Right renal pelvis (tissue), 4 donors: Measurements from ENCODE around the gene KDSR. TPM values are rescaled to one million over a fixed set of nuclear protein-coding genes. Genes with fewer than 3 reads are reported as not detected.

ENCODE experiments used
- DNase-seq, 4 donors: peaks; one replicate each; pipeline ENCODE4 v3.0.0-alpha.2; 2013; ENCODE audit warnings: low read depth in 4 of 4, low spot score in 3 of 4, missing footprints in 1 of 4
- polyA plus RNA-seq, 4 donors: library from polyadenylated mRNA; unstranded; fragments of 120-200 nt; gene quantifications; one replicate each; pipeline ENCODE4 v1.2.1, GENCODE V29; 2013; ENCODE audit not compliant: insufficient read length in 4 of 4

KDSR gene, protein sequence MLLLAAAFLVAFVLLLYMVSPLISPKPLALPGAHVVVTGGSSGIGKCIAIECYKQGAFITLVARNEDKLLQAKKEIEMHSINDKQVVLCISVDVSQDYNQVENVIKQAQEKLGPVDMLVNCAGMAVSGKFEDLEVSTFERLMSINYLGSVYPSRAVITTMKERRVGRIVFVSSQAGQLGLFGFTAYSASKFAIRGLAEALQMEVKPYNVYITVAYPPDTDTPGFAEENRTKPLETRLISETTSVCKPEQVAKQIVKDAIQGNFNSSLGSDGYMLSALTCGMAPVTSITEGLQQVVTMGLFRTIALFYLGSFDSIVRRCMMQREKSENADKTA
- polyA plus RNA-seq: 10 to 100 TPM; 42.9 to 48.8 (median 47.9) TPM

DNA sequence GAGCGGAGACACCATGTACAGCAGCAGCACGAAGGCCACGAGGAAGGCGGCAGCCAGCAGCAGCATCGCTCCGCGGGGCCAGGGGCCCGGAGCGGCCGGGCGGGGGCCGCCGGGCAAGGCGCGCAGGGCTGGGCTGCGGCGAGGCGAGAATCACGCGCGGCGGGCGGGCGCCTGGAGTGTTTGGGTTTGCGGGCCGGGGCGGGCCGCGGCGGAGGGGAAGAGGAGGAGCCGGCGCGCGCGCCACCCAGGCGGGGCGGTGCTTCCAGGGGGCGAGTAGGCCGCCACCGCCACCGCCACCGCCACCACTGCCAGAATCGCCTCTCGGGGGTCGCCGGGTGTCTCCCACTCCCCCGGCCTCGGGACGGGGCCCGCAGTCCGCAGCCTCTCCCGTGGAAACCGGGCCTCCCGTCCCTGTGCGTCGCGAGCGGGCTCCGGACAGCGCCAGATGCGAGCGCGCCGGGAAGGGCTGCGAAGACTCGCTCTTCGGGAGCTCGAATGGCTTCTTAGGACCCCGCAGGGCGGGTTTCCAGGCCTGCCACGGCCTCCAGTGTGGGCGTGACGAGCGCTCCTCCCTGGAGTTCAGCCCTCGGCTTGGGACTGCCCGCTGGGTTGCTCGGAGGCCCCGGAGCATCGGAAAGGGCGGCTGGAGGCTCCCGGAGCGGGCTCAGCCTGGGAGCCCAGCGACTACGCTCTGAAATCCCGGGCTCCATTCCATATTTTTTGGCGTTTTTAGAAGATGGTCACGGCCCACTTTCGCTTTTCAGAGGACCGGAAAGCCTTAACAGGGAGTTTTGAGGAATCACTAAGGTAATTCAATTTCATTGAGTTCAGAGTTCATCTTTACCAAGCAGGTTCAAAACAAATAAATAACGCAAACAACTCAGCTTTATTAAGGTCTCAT, at the start of gene KDSR:
KDSR (minus strand) TSS at position 154 of the 901 bp plus-strand sequence; CDS start at position 66, 88 bp downstream.
- DNase-seq: peak; percentile 94 to 98 (median 96)

DNA sequence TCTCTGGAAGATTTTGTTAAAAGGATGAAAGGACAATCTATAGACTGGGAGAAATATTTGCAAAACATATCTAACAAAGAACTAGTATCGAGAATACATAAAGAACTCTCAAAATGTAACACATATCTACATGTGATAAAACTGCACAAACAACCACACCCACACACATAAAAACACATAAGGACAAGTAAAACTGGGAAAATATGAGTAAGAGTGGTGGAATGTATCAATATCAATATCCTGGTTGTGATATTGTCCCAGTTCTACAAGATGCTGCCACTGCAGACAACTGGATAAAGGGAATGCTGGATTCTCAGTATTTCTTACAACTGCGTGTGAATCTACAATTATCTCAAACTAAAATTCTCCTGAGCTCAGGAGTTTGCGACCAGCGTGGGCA, 45.9 kb upstream of the KDSR start:
- no peak for DNase-seq

DNA sequence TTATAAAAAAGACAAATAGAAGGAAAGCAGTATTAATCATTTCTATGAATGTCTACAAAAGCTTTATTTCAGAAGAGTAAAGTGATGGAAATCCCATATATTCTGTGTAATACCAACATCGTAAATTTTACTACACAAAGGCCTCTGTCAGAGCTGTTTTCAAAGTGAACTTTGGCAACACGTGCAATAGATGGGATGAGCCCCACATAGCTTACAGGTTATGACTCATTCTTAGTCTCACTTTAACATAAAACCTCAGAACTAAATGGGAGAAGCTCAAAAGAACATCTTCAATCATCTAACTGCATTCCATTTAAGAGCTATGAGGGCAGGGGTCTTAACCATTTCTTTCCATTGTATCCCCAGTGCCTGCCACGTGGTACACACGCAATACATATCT, 43.8 kb upstream of the KDSR start:
- no peak for DNase-seq

DNA sequence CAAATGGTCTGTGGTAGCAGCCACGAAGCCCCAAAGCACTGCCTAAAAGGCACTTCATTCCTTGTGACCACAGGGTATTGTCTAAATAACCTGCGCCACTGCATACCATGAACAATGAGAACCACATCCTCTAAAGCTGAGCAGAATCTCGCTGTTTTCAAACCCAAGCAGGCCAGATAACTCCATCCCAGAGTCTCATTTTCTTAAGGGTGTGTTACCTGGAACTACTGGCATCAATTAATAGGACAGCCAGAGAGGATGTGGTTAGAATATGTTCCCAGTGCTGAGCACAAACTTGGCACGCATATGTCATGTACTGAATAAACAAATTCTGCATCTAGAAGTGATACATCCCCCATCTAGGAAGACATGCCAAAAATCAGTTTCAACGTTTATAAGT, 42.3 kb upstream of the KDSR start:
- DNase-seq: no peak

DNA sequence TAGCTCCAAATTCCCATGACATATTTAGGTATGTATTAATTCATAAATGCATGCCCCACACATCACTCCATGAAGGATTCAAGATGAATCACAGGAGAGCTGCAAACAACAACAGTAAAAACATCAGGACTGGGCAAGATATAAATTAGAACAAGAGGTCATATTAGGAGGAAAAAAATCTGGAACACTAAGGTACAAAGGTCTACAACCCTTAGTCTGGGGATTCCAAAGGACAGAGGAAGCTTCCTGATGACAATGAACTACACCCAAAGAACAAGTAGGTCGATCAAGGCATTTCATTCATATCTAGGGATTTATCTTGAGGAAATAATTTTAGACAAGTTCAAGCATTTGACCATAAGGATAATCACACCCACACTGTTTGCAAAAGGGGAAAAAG, 40.7 kb upstream of the KDSR start:
- DNase-seq: no peak

DNA sequence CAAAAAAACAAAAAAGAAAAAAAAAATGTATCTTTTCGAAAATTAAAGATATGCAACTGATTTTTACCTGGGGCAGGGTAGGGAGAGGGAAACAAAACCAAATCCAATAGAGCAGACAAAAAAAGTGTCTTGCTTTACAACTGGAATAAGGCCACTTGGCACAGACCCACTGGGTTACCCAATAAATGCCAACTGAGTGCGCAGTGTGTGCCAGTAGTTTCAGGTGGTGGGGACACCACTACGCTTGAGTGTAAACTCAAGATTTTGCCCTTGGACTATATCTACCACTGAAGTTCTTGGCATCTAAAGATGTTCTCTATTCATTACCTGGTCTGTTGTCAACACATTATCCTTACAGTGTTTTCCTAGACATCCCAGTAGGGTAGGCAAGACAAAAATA, 39.0 kb upstream of the KDSR start:
- DNase-seq: no peak

DNA sequence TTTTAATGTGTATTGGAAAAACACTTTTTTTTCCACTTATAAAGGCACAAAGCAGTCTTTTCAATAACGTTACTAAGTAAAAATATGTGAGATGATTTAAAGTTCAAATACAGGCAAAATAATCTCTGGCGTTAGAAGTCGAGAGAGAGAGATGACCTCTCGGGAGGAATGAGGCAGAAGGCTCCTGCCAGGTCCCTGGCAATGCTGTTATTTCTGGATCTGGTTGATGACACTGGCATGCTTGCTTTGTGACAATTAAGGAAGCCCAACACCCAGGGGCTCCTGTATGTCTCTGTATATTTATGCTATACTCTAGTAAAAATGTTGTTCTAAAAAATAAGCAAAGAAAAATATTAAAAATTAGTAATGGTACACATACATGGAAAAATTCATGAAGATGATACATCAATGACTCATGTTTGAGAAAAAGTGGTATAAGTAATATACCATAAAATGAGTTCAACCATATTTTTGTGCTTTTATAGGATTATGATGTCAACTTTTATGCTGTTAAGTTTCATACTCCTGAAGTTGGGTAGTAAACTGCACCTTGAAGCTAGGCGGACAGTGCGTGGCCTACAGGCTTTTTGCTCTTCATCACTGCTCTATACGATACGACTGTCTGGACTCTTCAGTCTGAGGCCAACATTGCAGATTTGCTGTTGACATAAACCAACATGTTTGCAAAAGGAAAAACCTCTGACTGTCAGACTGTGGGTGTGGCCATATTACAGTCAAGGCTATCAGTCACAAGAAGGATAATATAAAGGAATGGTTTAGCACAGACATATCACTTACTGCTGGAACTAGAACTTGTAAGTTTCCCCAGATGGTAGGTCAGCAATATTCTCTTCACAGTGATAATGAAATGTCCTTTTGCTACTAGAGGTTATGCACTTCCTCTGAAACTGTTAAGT, 35.5 kb upstream of the KDSR start:
- no peak for DNase-seq

DNA sequence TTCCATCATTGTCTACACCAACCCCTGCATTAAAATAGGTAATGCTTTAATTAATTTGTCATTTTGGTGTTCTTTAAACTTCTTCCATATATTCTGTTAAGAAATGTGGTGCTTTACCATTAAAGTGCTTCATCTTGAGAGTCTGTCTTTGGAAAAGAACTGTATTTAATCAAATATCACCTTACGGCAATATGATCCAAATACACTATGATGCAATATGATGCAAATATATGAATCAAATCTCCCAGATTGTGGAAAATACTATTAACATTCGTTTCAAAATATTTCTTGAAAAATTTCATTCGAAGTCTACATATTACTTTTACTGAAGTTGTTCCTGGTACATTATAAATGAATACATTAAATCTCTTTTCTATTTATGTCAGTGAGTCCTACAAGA, 32.3 kb upstream of the KDSR start:
- DNase-seq: no peak

DNA sequence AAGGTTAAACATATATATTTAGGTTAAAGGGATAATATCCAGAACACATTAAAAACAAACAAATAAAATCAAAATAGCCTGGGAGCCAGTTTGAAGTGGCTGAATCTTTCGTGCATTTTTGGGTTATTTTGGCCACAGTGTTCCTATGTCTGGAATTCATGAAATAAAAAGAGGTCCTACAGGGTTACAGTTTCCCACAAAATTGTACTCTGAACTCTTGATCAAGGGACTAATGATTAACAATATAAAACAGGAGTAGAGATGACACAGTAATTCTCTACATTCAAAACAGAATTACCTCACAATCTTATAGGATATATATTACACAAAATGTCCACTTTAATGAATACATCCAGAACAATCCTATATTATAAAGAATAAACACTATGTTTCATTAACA, 30.3 kb upstream of the KDSR start:
- no peak for DNase-seq

DNA sequence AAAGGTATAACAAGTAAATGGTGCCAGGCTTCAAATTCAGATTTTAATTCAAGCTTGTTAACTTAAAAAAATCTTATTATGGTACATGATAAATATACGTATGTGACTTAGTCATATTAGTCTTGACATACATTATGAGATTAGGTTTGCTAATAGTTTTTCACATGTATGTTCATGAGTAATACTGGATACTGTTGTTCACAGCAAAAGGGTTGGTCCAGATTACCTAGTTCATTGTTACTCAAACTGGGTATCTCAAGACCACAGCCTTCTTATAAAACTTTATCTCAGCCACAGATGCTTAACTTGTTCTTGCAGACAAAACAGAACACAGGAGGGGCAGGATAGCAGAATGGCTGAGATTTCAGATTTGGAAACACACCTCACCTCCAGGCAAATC, 28.5 kb upstream of the KDSR start:
- DNase-seq: no peak

DNA sequence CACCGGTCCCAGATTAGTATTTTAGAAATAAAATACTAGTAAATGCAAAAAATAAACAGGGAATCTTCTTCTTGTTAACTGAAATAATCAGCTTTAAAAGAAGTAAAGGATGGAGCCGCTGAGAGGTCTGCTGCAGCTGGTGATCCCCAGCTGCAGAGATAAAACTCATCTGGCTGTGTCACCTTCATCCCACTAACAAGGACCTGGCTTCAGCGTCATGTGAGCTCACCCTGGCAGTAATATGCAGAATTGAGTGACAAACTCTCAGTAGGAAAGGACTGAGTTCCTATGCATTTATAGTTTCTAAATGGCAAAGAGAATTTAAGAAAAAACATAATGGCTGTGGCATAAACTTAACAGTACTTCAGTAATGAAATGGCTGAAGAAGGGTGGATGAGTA, 27.9 kb upstream of the KDSR start:
- no peak for DNase-seq

DNA sequence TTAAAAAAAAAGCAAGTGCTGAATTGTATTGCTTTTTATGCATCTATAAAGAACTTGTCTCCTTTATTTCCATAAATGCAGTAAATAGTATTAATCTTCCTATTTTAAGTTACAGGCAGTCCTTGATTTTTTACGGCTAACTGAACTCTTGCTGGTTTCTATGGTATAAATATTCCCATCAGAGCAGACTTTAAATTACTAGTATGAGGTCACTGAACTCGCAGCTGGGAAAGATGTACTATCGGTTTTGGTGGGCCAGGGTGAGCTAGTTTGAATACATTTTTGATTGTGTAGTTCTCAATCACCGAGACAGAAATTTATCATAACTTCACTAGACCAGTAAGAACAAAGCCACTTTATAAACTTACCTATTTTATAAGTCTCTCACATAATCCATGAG, 20.9 kb upstream of the KDSR start:
- no peak for DNase-seq

DNA sequence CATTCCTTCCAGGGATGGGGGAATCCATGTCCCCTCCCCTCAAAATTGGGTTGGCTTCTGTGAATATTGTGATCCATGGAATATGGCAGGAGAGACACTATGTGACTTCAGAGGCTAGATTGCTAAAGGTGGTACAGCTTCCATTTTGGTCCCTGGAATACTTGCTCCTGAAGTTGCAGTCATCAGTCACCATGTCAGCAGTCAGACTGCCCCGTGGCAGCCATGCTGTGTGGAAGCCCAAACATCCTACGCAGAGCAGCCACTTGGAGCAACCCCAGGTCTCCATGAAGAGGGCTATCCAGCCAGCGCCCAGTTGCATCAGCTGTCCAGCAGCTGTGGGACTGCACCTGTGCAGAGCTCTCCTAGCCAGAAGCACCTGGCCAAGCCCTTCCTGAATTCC, 15.8 kb upstream of the KDSR start:
- no peak for DNase-seq

DNA sequence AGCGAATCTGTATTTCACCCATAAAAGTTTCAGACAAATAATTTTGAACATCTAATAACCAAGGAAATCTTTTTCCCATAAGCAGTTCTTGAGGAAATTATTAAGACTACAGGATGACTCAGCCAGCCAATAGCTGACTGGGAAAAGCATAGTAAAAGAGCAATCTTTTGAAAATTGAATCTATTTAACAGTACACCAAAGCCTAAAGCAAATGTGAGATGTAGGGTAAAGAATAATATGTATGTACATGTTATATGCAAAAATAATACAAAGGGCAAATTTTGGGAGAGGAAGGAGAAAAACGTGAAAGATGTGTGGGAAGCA, 12.6 kb upstream of the KDSR start:
- no peak for DNase-seq

DNA sequence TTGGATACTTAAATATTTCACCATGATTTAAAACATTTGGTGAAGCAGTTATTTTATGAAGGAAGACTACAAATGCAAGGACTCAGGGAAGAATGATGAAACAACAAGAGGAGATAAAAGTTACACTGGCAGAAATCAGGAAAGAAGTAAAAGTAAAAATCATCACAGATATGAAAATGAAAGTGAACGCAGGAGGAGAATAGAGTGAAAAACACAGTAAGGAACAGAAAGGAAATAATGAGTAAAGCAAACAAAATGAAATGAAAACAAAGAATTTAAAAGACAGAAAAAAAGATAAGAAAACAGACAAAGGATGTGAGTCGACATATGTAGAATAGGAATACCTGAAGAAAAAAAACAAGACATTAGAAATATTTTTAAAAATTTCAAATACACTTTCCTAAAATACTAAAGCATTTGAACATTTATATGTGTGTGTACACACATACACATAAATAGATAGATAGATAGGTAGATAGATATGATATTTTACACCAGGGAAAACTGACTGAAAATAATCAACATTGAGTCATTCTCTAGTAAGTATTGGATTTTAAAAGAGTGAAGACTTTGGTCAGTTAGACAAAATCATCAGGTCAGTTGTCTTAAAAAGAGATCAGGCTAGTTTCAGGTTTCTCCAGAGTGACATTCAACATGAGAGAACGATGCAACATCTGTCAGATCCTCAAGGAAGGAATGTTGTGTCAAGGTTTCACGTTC, 12.1 kb upstream of the KDSR start:
- no peak for DNase-seq

DNA sequence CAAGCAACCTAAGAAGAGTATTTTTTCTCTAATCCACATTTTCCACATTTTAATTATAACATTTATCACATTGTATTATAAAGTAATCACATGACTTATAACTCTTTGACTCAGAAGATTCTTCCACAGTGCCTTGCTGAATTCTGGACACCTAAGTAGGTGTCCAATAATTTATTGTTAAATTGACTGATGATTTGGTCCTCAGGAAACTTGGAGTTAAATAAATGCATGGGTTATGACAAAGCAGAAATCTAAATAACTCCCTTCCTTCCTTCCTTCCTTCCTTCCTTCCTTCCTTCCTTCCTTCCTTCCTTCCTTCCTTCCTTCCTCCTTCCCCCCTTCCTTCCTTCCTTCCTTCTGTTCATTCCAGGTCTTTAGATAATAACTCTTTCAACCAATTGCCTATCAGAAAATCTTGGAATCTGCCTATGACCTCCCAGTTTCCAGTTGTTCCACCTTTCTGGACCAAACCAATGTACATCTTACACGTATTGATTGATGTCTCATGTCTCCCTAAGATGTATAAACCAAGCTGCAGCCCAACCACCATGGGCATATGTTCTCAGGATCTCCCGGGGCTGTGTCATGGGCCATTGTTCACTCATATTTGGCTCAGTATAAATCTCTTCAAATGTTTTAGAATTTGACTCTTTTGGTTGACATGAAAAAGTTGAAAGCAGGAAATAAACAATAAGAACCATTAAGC, 10.4 kb upstream of the KDSR start:
- DNase-seq: no peak

DNA sequence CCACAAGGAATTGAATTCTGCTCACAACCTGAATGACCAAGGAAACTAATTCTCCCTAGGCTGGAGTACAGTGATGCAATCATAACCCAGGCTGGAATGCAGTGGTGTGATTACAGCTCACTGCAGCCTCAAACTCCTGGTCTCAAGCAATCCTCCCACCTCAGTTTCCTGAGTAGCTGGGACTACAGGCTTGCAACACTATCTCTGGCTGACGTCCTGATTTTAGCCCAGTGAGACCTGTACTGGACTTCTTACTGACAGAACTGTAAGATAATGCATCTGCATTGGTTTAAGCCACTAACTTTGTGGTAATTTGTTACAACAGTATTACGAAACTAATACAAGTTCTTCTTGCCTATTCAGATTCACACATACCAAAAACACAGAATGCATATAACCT, 9.5 kb upstream of the KDSR start:
- no peak for DNase-seq

DNA sequence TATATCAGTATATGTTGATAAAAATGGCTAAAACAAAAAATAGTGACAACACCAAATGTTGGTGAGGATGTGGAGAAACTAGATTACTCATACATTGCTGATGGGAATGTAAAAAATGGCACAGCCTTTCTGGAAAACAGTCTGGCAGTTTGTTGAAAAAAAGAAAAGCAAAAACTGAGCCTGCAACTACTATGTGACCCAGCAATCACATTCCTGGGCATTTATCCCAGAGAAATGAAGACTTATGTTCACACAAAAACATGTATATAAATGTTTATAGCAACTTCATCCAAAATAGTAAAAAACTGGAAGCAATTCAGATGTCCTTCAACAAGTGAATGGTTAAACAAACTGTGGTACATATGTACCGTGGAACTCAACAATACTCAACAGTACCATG, 7.5 kb upstream of the KDSR start:
- DNase-seq: no peak

DNA sequence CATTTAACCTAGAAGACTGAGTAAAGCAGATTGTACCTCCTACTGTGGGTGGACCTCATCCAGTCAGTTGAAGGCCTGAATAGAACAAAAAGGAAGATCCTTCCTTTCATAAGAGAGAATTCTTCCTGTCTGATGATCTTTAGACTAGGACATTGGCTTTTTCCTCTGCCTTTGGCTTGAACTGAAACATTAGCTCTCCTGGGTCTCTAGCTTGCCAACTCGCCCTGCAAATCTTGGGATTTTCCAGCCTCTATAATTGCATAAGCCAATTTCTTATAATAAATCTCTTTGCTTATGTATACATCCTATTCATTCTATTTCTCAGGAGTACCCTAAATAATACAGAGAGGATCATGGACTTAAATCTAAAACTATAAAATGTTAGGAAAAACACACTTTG, 6.2 kb upstream of the KDSR start:
- DNase-seq: no peak

DNA sequence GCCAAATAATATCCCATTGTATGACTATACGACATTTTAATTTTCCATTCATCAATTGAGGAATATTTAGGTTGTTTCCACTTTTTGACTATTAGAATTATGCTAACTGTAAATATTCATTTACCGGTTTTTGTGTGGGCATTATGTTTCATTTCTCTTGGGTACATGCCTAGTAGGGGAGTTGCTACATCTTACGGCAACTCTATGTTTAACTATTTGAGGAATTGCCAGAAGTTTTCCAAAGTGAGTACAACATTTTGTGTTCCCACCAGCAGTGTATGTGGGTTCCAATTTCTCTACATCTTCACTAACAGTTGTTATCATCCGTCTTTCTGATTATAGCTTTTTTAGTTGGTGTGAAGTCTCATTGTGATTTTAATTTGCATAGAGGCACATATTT, 1.6 kb upstream of the KDSR start:
- DNase-seq: no peak
